A549 treated with DMSO at 1 μM for 4 hours (cell line): ENCODE results near the gene CYP27C1. TPM values are rescaled to one million over a fixed set of nuclear protein-coding genes. Genes with fewer than 3 reads are reported as not detected.

Source experiments
- total RNA-seq: library from RNA; stranded (reverse); fragments of 200-300 nt; extraction: Qiagen RNA extraction; gene quantifications from 5 replicates; pipeline ENCODE4 v1.2.3, GENCODE V29; 2022; ENCODE audit warnings: low read depth

The CYP27C1 gene, protein sequence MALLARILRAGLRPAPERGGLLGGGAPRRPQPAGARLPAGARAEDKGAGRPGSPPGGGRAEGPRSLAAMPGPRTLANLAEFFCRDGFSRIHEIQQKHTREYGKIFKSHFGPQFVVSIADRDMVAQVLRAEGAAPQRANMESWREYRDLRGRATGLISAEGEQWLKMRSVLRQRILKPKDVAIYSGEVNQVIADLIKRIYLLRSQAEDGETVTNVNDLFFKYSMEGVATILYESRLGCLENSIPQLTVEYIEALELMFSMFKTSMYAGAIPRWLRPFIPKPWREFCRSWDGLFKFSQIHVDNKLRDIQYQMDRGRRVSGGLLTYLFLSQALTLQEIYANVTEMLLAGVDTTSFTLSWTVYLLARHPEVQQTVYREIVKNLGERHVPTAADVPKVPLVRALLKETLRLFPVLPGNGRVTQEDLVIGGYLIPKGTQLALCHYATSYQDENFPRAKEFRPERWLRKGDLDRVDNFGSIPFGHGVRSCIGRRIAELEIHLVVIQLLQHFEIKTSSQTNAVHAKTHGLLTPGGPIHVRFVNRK
- total RNA-seq: 4.0 to 5.7 TPM (median 5.3 TPM) in 5 replicates

DNA sequence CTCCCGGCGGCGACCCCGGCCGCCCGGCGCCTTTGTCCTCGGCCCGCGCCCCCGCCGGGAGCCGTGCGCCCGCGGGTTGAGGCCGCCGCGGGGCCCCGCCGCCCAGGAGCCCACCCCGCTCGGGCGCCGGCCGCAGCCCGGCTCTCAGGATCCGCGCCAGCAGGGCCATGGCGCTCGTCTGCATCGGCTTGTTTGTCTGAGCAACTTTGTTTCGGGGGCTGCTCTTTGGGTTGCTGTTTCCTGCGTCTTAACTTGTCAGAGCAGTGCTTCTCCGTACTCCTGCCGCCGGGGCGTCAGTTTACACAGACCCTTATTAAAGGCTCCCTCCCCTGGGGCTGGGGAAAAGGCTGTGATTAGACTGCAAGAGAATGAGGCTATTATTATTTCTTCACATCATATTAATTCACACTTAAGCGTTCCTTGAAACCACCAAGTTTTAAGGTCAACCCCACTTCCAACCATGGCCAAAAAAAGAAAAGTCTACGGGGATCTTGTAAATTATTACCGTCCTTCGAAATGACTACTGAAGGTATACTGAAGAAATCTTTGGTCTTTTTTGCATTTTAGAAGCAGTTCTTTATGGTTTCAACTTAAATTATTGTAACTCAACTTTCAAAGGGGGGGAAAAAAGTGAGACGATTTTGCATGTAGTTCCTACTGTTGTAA lies at the start of gene CYP27C1:
CYP27C1 (minus strand) TSS at position 198 of the 666 bp plus-strand sequence; CDS start at position 169, 29 bp downstream.

Other genes starting within 250 kb of the CYP27C1 start
- 26.7 to 36.4 TPM (median 34.2 TPM) in 5 replicates for gene BIN1, start 113.1 kb downstream of the CYP27C1 start, total RNA-seq
- gene ERCC3, start 73.8 kb upstream of the CYP27C1 start, total RNA-seq: 47.5 to 51.9 TPM (median 48.9 TPM) in 5 replicates
- gene MAP3K2, start 167.7 kb upstream of the CYP27C1 start, total RNA-seq: 17.1 to 32.0 TPM (median 27.2 TPM) in 5 replicates
- gene PROC, start 198.1 kb upstream of the CYP27C1 start, total RNA-seq: 2.9 to 4.5 TPM (median 3.3 TPM) in 5 replicates